Thyroid gland (tissue), 4 donors: ENCODE measurements around the gene CWC15.

ENCODE experiments used
- POLR2A ChIP-seq, 2 donors: fragments of 450-650 bp; IDR thresholded peaks; one replicate each; pipeline ENCODE4 v1.6.1; 2017; ENCODE audit warnings: antibody characterized with exemption in 2 of 2, mild to moderate bottlenecking in 2 of 2, moderate library complexity in 1 of 2
- TF ChIP-seq, protein P1 (sequence below), 6 experiments: fragments of 200-600 bp in 3 of 6; fragments of 450-650 bp in 3 of 6; sonication (generic) in 3 of 6; IDR thresholded peaks; one replicate each; pipeline ENCODE4 v1.5.1; 2016 to 2019; ENCODE audit warnings: antibody characterized with exemption in 6 of 6, mild to moderate bottlenecking in 2 of 6, inconsistent platforms in 1 of 6, moderate library complexity in 1 of 6

GRCh38 chr11:94923004-94923334, 50.4 kb downstream of the CWC15 start:
- TF ChIP-seq, protein P1, sequence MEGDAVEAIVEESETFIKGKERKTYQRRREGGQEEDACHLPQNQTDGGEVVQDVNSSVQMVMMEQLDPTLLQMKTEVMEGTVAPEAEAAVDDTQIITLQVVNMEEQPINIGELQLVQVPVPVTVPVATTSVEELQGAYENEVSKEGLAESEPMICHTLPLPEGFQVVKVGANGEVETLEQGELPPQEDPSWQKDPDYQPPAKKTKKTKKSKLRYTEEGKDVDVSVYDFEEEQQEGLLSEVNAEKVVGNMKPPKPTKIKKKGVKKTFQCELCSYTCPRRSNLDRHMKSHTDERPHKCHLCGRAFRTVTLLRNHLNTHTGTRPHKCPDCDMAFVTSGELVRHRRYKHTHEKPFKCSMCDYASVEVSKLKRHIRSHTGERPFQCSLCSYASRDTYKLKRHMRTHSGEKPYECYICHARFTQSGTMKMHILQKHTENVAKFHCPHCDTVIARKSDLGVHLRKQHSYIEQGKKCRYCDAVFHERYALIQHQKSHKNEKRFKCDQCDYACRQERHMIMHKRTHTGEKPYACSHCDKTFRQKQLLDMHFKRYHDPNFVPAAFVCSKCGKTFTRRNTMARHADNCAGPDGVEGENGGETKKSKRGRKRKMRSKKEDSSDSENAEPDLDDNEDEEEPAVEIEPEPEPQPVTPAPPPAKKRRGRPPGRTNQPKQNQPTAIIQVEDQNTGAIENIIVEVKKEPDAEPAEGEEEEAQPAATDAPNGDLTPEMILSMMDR (IDR thresholded peaks at IDR 0.05): no peak
- TF ChIP-seq POLR2A (IDR thresholded peaks at IDR 0.05): no peak
